Tibial nerve (tissue), 4 donors: Measurements from ENCODE around the gene LSAMP. TPM values are rescaled to one million over a fixed set of nuclear protein-coding genes. Genes with fewer than 3 reads are reported as not detected.

Experiments
- DNase-seq, 2 donors: peaks; one replicate each; pipeline ENCODE4 v3.0.0-alpha.2; 2019; ENCODE audit warnings: low spot score in 2 of 2
- H3K27ac ChIP-seq, 4 donors: fragments of 200-600 bp; sonication (generic) in 3 of 4; one replicate each; pipeline ENCODE4 v1.5.1; 2017 to 2019; ENCODE audit warnings: mild to moderate bottlenecking in 1 of 4
- H3K27me3 ChIP-seq, 2 donors: fragments of 200-600 bp; sonication (generic) in 1 of 2; one replicate each; pipeline versions ENCODE4 v1.5.1 to v1.6.0; 2017 to 2019
- H3K36me3 ChIP-seq, 3 donors: fragments of 200-600 bp; sonication (generic); one replicate each; pipeline ENCODE4 v1.5.1; 2018 to 2019
- H3K4me1 ChIP-seq, 4 donors: fragments of 200-600 bp; sonication (generic) in 3 of 4; one replicate each; pipeline ENCODE4 v1.5.1; 2017 to 2019
- H3K4me3 ChIP-seq, 4 donors: fragments of 200-600 bp; sonication (generic) in 3 of 4; one replicate each; pipeline ENCODE4 v1.5.1; 2017 to 2019; ENCODE audit warnings: mild to moderate bottlenecking in 1 of 4, moderate library complexity in 1 of 4
- H3K9me3 ChIP-seq, 4 donors: fragments of 200-600 bp; sonication (generic) in 3 of 4; one replicate each; pipeline ENCODE4 v1.5.1; 2017 to 2019
- CTCF ChIP-seq, 5 experiments: fragments of 200-600 bp in 3 of 5; fragments of 450-650 bp in 2 of 5; sonication (generic) in 3 of 5; IDR thresholded peaks; one replicate each; pipeline ENCODE4 v1.5.1; 2016 to 2019; ENCODE audit warnings: antibody characterized with exemption in 5 of 5, mild to moderate bottlenecking in 3 of 5, moderate library complexity in 2 of 5
- EP300 ChIP-seq, 2 donors: sonication (generic); formaldehyde crosslinking; IDR thresholded peaks; one replicate each; pipeline ENCODE4 v1.6.1; 2017; ENCODE audit warnings: antibody characterized with exemption in 2 of 2, mild to moderate bottlenecking in 1 of 2
- POLR2A ChIP-seq, 2 donors: fragments of 450-650 bp; IDR thresholded peaks; one replicate each; pipeline ENCODE4 v1.6.1; 2017; ENCODE audit warnings: antibody characterized with exemption in 2 of 2, mild to moderate bottlenecking in 2 of 2, moderate library complexity in 2 of 2
- WGBS, 2 donors: methylation state at CpG; one replicate each; pipeline ENCODE4 v1.1.5; 2018; 5-methylcytosine and 5-hydroxymethylcytosine counted together
- total RNA-seq, 4 donors: library from RNA; depleted of rRNA; stranded (reverse); fragments of >200 nt; gene quantifications; one replicate each; pipeline ENCODE4 v1.1.0, GENCODE V29; 2016

LSAMP gene
- total RNA-seq, 4 donors from 2014 or later = 3.6 to 6.1 (median 4.2) TPM

- DNase-seq = no peak
- no peak for TF ChIP-seq EP300 (IDR thresholded peaks at IDR 0.05)
- no peak for TF ChIP-seq CTCF (IDR thresholded peaks at IDR 0.05)
- TF ChIP-seq POLR2A (IDR thresholded peaks at IDR 0.05) = no peak
- Histone ChIP-seq H3K4me1 (peaks cover 0 to 3% (median 0%) of the 10 kb centered on the region in 4 donors), H3K9me3 (peaks cover 0 to 8% (median 0%) of the 10 kb centered on the region in 4 donors), H3K4me3 (no peak overlapping the region), H3K36me3 (no peaks in the 10 kb centered on the region), H3K27me3 (no peaks in the 10 kb centered on the region), H3K27ac (peak overlapping the region in 1 of 4 donors; percentile 57)
- WGBS, 2 donors = 53 to 63% methylated on average over 1 of the region's 1 CpG
Observed at GRCh38 chr3:116150655-116151167, 294.6 kb downstream of the LSAMP start.

DNA sequence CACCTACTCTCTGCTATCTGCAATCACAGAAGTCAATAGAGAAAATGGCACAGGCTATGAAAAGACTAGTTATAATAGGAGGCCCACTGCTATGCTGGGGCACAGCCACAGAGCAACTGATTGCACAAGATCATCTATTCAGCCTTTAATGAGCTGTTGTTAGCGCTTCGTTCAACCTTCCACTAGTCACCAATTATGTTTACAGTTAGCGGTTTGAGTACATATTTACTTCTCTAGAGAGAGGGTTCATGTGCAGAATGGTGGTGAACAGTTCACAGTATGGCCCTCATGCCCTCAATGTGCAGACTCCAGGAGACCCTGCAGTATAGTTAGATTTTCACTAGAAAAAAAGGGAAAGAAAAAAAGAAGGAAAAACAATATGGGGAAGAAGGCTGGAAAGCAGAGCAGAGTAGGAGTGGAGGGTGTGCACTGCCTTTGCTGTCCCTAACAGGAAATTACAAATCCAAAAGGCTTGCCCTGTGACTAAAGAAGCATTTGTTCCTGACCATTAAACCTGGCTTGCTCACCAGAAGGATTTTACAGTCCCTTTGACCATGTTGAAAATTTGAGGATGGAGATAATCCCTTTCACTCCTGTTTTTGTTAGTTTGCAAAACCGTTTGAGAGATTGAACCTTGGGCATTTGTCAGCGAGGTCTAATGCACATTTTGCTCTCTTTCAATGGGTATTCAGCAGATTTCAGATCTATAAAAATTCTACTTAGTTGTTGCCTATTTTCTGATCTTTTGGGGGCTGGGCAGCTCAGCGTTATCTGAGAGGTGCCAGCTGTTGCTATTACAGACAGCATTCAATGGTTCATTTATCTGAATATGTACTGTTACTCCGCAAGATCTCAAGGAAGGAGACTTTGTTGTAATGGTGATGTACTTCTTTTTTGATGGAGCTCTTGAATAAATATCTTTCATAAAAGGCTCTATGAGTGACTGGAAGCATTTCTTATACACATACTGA, 296.1 kb downstream of the LSAMP start:
- WGBS, 2 donors = 58 to 60% methylated on average over 7 of the region's 7 CpGs
- no peak overlapping the region for H3K4me3 ChIP-seq
- H3K27ac ChIP-seq = peak overlapping the region in 3 of 4 donors; percentile 5 to 57 (median 34)
- TF ChIP-seq POLR2A (IDR thresholded peaks at IDR 0.05) (no peak), EP300 (IDR thresholded peaks at IDR 0.05) (no peak), CTCF (IDR thresholded peaks at IDR 0.05) (no peak)
- no peak for DNase-seq
- H3K9me3 ChIP-seq = peaks cover 0 to 18% (median 0%) of the 10 kb centered on the region in 4 donors
- H3K27me3 ChIP-seq = no peaks in the 10 kb centered on the region
- no peaks in the 10 kb centered on the region for H3K36me3 ChIP-seq
- H3K4me1 ChIP-seq = peaks cover 0 to 3% (median 0%) of the 10 kb centered on the region in 4 donors

DNA sequence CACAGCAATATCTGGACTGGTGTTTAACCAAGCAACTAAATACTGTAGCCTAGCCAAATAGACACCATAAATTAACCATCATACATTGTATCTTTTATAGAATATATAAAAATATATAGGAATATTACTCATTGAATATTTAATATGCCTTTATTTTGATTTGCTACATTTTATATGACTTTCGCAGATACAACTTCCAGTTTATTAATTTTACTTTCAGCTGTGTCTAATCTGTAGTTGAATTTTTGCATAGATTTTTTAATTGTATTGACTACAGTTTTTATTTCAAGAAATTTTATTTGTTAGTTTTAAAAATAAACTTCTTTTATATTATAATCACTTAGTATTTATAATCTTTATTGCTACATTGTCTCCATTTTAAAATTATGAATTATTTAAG, 299.7 kb downstream of the LSAMP start:
- Histone ChIP-seq H3K4me3 (no peak overlapping the region), H3K27ac (no peak overlapping the region), H3K36me3 (no peaks in the 10 kb centered on the region), H3K4me1 (no peaks in the 10 kb centered on the region), H3K9me3 (peaks cover 0 to 18% (median 0%) of the 10 kb centered on the region in 4 donors), H3K27me3 (no peaks in the 10 kb centered on the region)
- DNase-seq = no peak
- TF ChIP-seq POLR2A (IDR thresholded peaks at IDR 0.05) (no peak), CTCF (IDR thresholded peaks at IDR 0.05) (no peak), EP300 (IDR thresholded peaks at IDR 0.05) (no peak)
- 96 to 100% methylated on average over 1 of the region's 1 CpG for WGBS, 2 donors

- DNase-seq = no peak
- Histone ChIP-seq H3K27me3 (no peaks in the 10 kb centered on the region), H3K9me3 (peaks cover 0 to 18% (median 0%) of the 10 kb centered on the region in 4 donors), H3K27ac (no peak overlapping the region), H3K36me3 (no peaks in the 10 kb centered on the region), H3K4me3 (no peak overlapping the region), H3K4me1 (no peaks in the 10 kb centered on the region)
- 84 to 94% methylated on average over 4 of the region's 4 CpGs for WGBS, 2 donors
- TF ChIP-seq EP300 (IDR thresholded peaks at IDR 0.05) = no peak
- TF ChIP-seq CTCF (IDR thresholded peaks at IDR 0.05) = no peak
- no peak for TF ChIP-seq POLR2A (IDR thresholded peaks at IDR 0.05)
Observed at GRCh38 chr3:116141724-116142123, 303.6 kb downstream of the LSAMP start.
